ENCODE data around the gene FBXO2. TPM values are rescaled to one million over a fixed set of nuclear protein-coding genes. Genes with fewer than 3 reads are reported as not detected.

The FBXO2 gene
- total RNA-seq, 3 donors from 2014 or later (not counting 1 experiment from before 2014, with no cell fraction given) = 5.9 to 7.9 (median 6.7) TPM

GRCh38 chr1:11661103-11661502 is 6.9 kb upstream of the FBXO2 start:
- intact Hi-C loops (cut with micrococcal nuclease) = no loop called here
- Mint-ChIP-seq H3K4me3 (no peak overlapping the region), H3K4me1 (peaks cover 0 to 5% of the 10 kb centered on the region in 2 donors), H3K27me3 (ENCODE audit: low read depth in 2 of 2) (no peaks in the 10 kb centered on the region), H3K9me3 (no peaks in the 10 kb centered on the region), H3K36me3 (no peaks in the 10 kb centered on the region), H3K27ac (no peak overlapping the region)
- Histone ChIP-seq H3K27me3 (ENCODE audit: control insufficient read depth, insufficient read depth, low read length) (no peaks in the 10 kb centered on the region), H3K36me3 (ENCODE audit: control insufficient read depth, insufficient read depth, low read length) (peaks cover 8% of the 10 kb centered on the region), H3K9me3 (ENCODE audit: control insufficient read depth, insufficient read depth, low read length) (no peaks in the 10 kb centered on the region), H3K4me3 (ENCODE audit: low read length) (no peak overlapping the region), H3K4me1 (ENCODE audit: control insufficient read depth, insufficient read depth, low read length) (peaks cover 22% of the 10 kb centered on the region), H3K27ac (ENCODE audit: low read length) (no peak overlapping the region)
- ATAC-seq (no peak), DNase-seq (no peak)
- WGBS (ENCODE audit: insufficient coverage) = 97% methylated on average over 17 of the region's 17 CpGs
- no peak for TF ChIP-seq CTCF (IDR thresholded peaks at IDR 0.05)

- H3K4me1 ChIP-seq (ENCODE audit: control insufficient read depth, insufficient read depth, low read length) = peaks cover 21% of the 10 kb centered on the region
- no peak for DNase-seq
- ATAC-seq = no peak
- H3K4me3 ChIP-seq (ENCODE audit: low read length) = no peak overlapping the region
- H3K27me3 Mint-ChIP-seq (ENCODE audit: low read depth in 2 of 2) = no peaks in the 10 kb centered on the region
- H3K4me1 Mint-ChIP-seq = peaks cover 0 to 9% of the 10 kb centered on the region in 2 donors
- no peak overlapping the region for H3K27ac Mint-ChIP-seq
- peaks cover 8% of the 10 kb centered on the region for H3K36me3 ChIP-seq (ENCODE audit: control insufficient read depth, insufficient read depth, low read length)
- H3K27ac ChIP-seq (ENCODE audit: low read length) = no peak overlapping the region
- no peak overlapping the region for H3K4me3 Mint-ChIP-seq
- H3K27me3 ChIP-seq (ENCODE audit: control insufficient read depth, insufficient read depth, low read length) = no peaks in the 10 kb centered on the region
- intact Hi-C loops (cut with micrococcal nuclease) = loop anchor here (10.0 kb wide), 1 partner anchor 145 kb away; the partner anchor contains the start of genes CLCN6 and MTHFR
- no peak for TF ChIP-seq CTCF (IDR thresholded peaks at IDR 0.05)
- WGBS (ENCODE audit: insufficient coverage) = 96% methylated on average over 4 of the region's 4 CpGs
- no peaks in the 10 kb centered on the region for H3K9me3 ChIP-seq (ENCODE audit: control insufficient read depth, insufficient read depth, low read length)
- H3K36me3 Mint-ChIP-seq = no peaks in the 10 kb centered on the region
- no peaks in the 10 kb centered on the region for H3K9me3 Mint-ChIP-seq
Measured at GRCh38 chr1:11659748-11660147, 5.5 kb upstream of the FBXO2 start.

- Mint-ChIP-seq H3K36me3 (no peaks in the 10 kb centered on the region), H3K27me3 (ENCODE audit: low read depth in 2 of 2) (no peaks in the 10 kb centered on the region), H3K4me1 (peaks cover 0 to 9% of the 10 kb centered on the region in 2 donors), H3K27ac (no peak overlapping the region), H3K4me3 (no peak overlapping the region), H3K9me3 (no peaks in the 10 kb centered on the region)
- H3K4me3 ChIP-seq (ENCODE audit: low read length) = no peak overlapping the region
- H3K36me3 ChIP-seq (ENCODE audit: control insufficient read depth, insufficient read depth, low read length) = peaks cover 8% of the 10 kb centered on the region
- no peaks in the 10 kb centered on the region for H3K27me3 ChIP-seq (ENCODE audit: control insufficient read depth, insufficient read depth, low read length)
- 95% methylated on average over 23 of the region's 23 CpGs for WGBS (ENCODE audit: insufficient coverage)
- H3K4me1 ChIP-seq (ENCODE audit: control insufficient read depth, insufficient read depth, low read length) = peaks cover 22% of the 10 kb centered on the region
- intact Hi-C loops (cut with micrococcal nuclease) = loop anchor here (10.0 kb wide), 1 partner anchor 146 kb away; the partner anchor contains the start of genes CLCN6 and MTHFR
- DNase-seq (no peak), ATAC-seq (no peak)
- no peaks in the 10 kb centered on the region for H3K9me3 ChIP-seq (ENCODE audit: control insufficient read depth, insufficient read depth, low read length)
- no peak overlapping the region for H3K27ac ChIP-seq (ENCODE audit: low read length)
- TF ChIP-seq CTCF (IDR thresholded peaks at IDR 0.05) = no peak
Measured at GRCh38 chr1:11658542-11658941, 4.3 kb upstream of the FBXO2 start.

- WGBS (ENCODE audit: insufficient coverage) = 91% methylated on average over 3 of the region's 6 CpGs
- H3K27ac Mint-ChIP-seq = no peak overlapping the region
- no peaks in the 10 kb centered on the region for H3K27me3 Mint-ChIP-seq (ENCODE audit: low read depth in 2 of 2)
- intact Hi-C loops (cut with micrococcal nuclease) = loop anchor here (10.0 kb wide), 1 partner anchor 147 kb away; the partner anchor contains the start of genes CLCN6 and MTHFR
- TF ChIP-seq CTCF (IDR thresholded peaks at IDR 0.05) = no peak
- Histone ChIP-seq H3K27ac (ENCODE audit: low read length) (no peak overlapping the region), H3K27me3 (ENCODE audit: control insufficient read depth, insufficient read depth, low read length) (no peaks in the 10 kb centered on the region), H3K9me3 (ENCODE audit: control insufficient read depth, insufficient read depth, low read length) (no peaks in the 10 kb centered on the region), H3K4me1 (ENCODE audit: control insufficient read depth, insufficient read depth, low read length) (peaks cover 18% of the 10 kb centered on the region), H3K4me3 (ENCODE audit: low read length) (no peak overlapping the region), H3K36me3 (ENCODE audit: control insufficient read depth, insufficient read depth, low read length) (peaks cover 8% of the 10 kb centered on the region)
- DNase-seq = no peak
- H3K4me3 Mint-ChIP-seq = no peak overlapping the region
- ATAC-seq = no peak
- no peaks in the 10 kb centered on the region for H3K36me3 Mint-ChIP-seq
- peaks cover 0 to 9% of the 10 kb centered on the region in 2 donors for H3K4me1 Mint-ChIP-seq
- H3K9me3 Mint-ChIP-seq = no peaks in the 10 kb centered on the region
Measured at GRCh38 chr1:11657654-11658053, 3.4 kb upstream of the FBXO2 start.

Measured in natural killer cell (primary cell).